Fibroblast of the conjunctiva (primary cell): Measurements from ENCODE around the gene GOLGA5.
"Not testable (repeated sequence)": the region's sequence is repeated elsewhere in the genome, so short reads cannot be mapped to it uniquely, and the experiment has no call there.

ENCODE experiments used
- DNase-seq: peaks from one replicate; pipeline ENCODE4 v3.0.0-alpha.2; 2010; ENCODE audit warnings: low read depth

GOLGA5 gene

GRCh38 chr14:92832137-92832700 lies 38.1 kb downstream of the GOLGA5 start:
- DNase-seq = no peak

DNA sequence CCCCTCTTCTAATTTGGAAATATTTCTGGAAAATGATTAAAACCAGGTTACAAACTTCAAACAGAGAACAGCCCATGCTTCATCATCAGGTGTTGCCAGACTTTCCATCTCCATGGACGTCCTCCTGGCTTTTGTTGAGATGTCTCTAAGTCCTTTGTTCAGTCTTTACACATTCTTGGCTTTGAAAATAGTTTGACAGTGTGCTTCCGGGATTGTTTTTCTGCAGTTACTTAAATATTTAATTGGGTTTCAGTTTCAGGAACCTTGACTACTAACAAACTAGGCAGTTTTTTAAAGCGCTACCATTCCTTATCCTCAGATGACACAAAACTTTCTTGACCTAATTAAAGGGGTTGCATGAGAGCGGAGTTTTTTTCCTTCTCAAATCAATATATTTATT lies 47.8 kb downstream of the GOLGA5 start:
- DNase-seq = no peak

DNA sequence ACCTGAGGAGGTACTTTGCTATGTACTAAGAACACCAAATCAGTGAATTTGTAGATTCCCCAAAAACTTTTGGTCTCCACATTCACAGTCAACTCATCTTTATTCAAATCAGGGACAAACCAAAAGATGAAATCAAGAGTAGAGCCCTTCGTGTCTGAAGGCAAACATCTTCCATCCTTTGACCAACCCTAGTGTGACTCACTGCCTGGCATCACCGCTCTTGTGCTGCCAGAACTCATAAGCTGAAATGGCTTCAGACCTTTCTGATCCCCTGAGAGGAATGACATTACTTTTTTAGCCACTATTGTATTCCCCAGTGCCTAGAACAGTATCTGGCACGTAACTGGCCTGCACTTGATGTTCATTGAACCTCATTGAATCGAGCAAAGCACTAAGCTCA lies 50.1 kb downstream of the GOLGA5 start:
- DNase-seq = no peak

- no peak for DNase-seq
These were observed 52.2 kb downstream of the GOLGA5 start for GRCh38 chr14:92846162-92846897.

GRCh38 chr14:92847278-92847677 lies 53.2 kb downstream of the GOLGA5 start:
- DNase-seq = no peak

DNA sequence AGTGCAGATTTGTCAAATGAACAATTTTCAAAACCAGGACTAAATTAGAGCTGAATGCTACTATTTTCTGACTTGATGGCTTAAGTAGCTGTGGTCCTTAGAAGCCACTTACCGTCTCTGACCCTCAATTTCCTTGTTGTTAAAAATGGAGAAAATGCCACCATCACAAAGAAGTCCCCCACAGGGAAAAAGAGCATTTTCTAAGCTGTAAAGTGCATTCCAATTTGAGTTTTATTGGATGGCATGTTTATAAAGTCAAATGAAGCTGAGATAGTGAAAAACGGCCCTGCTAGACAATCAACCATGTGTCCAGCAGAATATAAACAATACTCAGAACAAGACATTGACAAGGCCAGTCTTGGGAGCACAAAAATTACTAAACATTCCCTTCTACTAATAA lies 53.6 kb downstream of the GOLGA5 start:
- no peak for DNase-seq

DNA sequence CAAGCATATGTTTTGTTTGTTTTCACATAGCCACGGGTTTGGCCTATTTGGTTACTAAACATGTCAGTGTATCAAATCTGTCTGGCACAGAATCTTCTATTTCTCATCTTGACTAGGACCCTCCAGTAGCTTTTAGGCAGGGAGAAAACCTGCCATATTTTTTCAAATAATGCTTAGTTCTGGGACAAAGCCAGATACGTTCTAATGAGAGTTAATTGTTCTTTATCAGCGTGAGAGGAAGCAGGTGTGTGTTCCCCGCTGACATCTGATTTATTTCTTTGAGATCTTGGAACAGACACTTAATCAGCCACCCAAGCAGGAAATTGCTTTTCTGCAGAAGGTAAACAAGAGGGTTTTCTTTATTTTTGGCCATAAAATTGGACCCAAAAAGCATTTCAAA lies 54.8 kb downstream of the GOLGA5 start:
- DNase-seq = no peak

GRCh38 chr14:92850492-92850891 lies 56.4 kb downstream of the GOLGA5 start:
- no peak for DNase-seq

GRCh38 chr14:92853136-92853535 lies 59.0 kb downstream of the GOLGA5 start:
- not testable (repeated sequence) for DNase-seq

- no peak for DNase-seq
These were observed 66.1 kb downstream of the GOLGA5 start for GRCh38 chr14:92860049-92860840.

GRCh38 chr14:92861856-92862745 lies 68.0 kb downstream of the GOLGA5 start:
- no peak for DNase-seq

DNA sequence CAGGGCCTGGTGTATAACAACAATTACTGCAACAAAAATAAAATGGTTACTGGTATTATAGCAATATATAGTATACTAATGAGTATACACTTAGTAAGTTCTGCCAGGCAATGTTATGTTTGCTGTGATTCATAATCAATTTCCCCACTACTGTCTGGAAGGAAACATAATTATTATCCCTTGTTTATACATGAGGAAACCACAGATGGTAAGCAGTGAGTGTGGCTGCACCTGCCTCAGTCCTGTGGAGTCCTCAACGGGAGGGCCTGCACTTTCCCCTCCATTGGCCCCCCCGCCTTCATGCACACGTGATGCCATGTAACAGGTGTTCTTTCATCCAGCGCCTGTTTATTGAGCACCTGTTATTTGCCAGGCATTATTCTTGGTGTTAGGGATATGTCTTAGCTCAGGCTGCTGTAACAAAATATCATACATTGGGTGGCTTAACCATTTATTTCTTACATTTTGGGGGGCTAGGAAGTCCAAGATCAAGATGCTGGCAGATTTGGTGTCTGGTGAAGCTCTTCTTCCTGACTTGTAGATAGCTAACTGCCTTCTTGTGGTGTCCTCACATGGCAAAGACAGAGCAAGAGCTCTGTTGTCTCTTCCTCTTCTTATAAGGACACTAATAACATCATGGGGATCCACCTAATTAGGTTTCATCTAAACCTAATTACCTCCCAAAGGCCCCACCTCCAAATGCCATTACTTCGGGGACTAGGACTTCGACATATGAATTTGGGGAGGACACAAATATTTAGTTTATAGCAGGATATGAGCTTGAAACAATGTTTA lies 69.4 kb downstream of the GOLGA5 start:
- no peak for DNase-seq

- DNase-seq = no peak
These were observed 71.6 kb downstream of the GOLGA5 start for GRCh38 chr14:92865674-92866073.

- no peak for DNase-seq
These were observed 72.2 kb downstream of the GOLGA5 start for GRCh38 chr14:92866181-92866752.

- DNase-seq = no peak
These were observed 73.1 kb downstream of the GOLGA5 start for GRCh38 chr14:92866901-92867865.

GRCh38 chr14:92874962-92875661 lies 81.0 kb downstream of the GOLGA5 start:
- no peak for DNase-seq

DNA sequence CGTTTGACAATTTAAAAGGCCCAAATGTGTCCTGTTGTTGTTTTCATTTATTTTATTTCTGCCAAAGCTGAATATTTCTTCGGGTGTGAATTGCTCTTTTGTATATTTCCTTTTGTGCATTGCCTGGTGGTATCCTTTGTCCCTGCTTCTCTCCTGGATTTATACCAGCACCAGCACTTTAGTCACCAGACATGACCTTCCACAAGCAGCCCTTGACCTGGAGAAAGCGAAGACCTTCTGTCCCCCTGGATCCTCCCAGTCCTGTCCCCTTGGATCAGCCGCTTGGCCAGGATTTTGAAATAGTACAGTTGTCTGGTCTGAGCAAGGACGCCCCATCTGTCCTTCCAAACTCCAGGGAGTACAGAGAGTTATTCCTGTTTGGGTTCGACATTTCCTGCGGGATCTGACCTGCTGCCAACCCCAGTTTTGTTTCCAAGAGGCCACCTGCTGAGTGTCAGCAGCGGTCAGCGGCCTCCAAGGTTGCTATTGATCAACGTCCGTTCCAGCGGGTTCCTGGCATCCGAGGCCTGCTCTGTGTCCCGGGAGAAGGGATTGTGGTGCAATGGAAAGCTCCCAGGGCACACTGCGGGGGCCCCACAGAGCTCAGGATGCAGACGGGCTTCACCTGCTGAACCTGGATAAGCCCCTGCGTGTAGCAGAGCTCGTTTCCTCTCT lies 83.8 kb downstream of the GOLGA5 start:
- DNase-seq = no peak

DNA sequence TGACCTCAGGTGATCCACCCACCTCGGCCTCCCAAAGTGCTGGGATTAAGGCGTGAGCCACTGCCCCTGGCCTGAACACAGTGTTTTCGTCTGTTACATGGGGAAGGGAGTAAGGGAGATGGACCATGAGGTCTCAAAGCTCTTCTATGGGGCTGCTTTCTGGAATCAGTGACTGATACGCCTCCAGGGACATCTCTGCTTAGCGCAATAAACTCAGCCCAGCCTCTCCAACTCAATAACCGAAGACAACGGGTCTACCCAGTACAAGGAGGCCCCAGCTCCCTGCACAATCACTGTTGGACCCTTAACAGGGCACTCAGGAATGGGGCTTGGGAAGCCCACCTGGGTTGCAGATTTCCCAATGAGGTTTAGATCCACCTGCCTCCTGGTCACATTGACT lies 86.2 kb downstream of the GOLGA5 start:
- no peak for DNase-seq

DNA sequence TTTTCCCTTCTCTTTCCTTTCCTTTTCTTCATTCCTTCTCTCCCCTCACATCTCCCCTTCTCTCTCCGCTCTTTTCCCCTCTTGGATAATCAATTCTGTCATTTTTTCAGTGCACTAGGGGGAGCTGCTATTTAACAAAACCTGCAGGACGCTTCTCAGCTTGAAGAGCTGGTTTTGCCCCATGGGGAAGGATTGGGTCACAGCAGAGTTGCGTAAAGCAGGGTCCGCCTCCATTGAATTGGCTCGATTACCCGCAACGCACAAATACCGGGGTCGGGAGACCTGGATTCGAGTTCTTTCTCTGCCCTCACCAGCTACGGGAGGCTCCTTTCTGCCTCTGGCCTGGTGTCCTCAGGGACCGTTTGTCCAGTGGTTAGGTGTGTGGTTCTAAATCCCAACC lies 86.7 kb downstream of the GOLGA5 start:
- peak; percentile 6 for DNase-seq
